ENCODE data around the gene CEACAM7. TPM values are rescaled to one million over a fixed set of nuclear protein-coding genes. Genes with fewer than 3 reads are reported as not detected.

The CEACAM7 gene
- total and polyA plus RNA-seq, 2 experiments from 2014 or later, result not detected

GRCh38 chr19:41624515-41624914, 63.6 kb downstream of the CEACAM7 start:
- Histone ChIP-seq H3K9me2 (ENCODE audit: insufficient read depth) (no peaks in the 10 kb centered on the region), H3K79me2 (ENCODE audit: insufficient read depth) (no peaks in the 10 kb centered on the region), H3K4me2 (ENCODE audit: unreplicated experiment) (no peak overlapping the region), H3K27me3 (replicated peaks; ENCODE audit: insufficient read depth) (peaks cover 13% of the 10 kb centered on the region), H2AFZ (no peak overlapping the region), H3F3A (ENCODE audit: insufficient read depth) (no peaks in the 10 kb centered on the region), H3K4me3 (no peak overlapping the region), H3K9ac (no peak overlapping the region), H3K4me1 (ENCODE audit: insufficient read depth) (no peaks in the 10 kb centered on the region), H4K20me1 (ENCODE audit: insufficient read depth) (no peaks in the 10 kb centered on the region), H3K9me3 (ENCODE audit: low read depth) (no peaks in the 10 kb centered on the region), H3K27ac (no peak overlapping the region), H3K36me3 (ENCODE audit: low read depth) (no peaks in the 10 kb centered on the region)
- 33 to 38% methylated on average over 7 of the region's 7 CpGs for WGBS, 2 experiments (ENCODE audit: low coverage in 1 of 2, low lambda C conversion rate in 2 of 2, missing lambda C conversion rate in 2 of 2)
- TF ChIP-seq EZH2 (IDR thresholded peaks at IDR 0.05; ENCODE audit: insufficient read depth, poor library complexity, severe bottlenecking) (no peak), EZH2phosphoT487 (IDR thresholded peaks at IDR 0.05; ENCODE audit: insufficient read depth, low read depth) (no peak)
- DNase-seq, result no peak
- in situ Hi-C loops (cut with MboI), result no loop called here

DNA sequence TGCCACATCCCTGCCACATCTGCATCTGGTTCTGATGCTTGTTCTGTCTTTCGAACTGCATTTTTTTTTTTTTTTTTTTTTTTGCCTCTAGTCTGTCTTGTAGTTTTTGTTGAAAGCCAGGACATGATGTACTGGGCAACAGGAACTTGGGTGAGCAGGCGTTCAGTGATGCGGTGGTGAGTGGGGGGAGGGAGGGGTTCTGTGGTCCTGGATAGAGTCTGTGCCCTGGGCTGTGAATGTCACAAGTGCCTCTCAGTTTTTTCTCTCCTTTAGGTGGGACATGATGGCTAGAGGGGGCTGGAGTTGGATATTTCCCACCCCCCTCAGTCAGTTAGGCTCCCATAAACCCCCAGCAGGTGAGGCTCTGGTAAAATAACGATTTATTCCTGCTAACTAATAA, 64.7 kb downstream of the CEACAM7 start:
- TF ChIP-seq EZH2phosphoT487 (IDR thresholded peaks at IDR 0.05; ENCODE audit: insufficient read depth, low read depth), result no peak
- TF ChIP-seq EZH2 (IDR thresholded peaks at IDR 0.05; ENCODE audit: insufficient read depth, poor library complexity, severe bottlenecking), result no peak
- Histone ChIP-seq H3K4me3 (no peak overlapping the region), H2AFZ (no peak overlapping the region), H3K27me3 (replicated peaks; ENCODE audit: insufficient read depth) (peaks cover 7% of the 10 kb centered on the region), H3K27ac (no peak overlapping the region), H3F3A (ENCODE audit: insufficient read depth) (no peaks in the 10 kb centered on the region), H3K9ac (no peak overlapping the region), H3K4me1 (ENCODE audit: insufficient read depth) (no peaks in the 10 kb centered on the region), H3K9me2 (ENCODE audit: insufficient read depth) (no peaks in the 10 kb centered on the region), H3K9me3 (ENCODE audit: low read depth) (no peaks in the 10 kb centered on the region), H4K20me1 (ENCODE audit: insufficient read depth) (no peaks in the 10 kb centered on the region), H3K4me2 (ENCODE audit: unreplicated experiment) (no peak overlapping the region), H3K36me3 (ENCODE audit: low read depth) (no peaks in the 10 kb centered on the region), H3K79me2 (ENCODE audit: insufficient read depth) (no peaks in the 10 kb centered on the region)
- 7 to 16% methylated on average over 3 to 4 of the region's 4 CpGs for WGBS, 2 experiments (ENCODE audit: low coverage in 1 of 2, low lambda C conversion rate in 2 of 2, missing lambda C conversion rate in 2 of 2)
- DNase-seq, result no peak
- in situ Hi-C loops (cut with MboI), result no loop called here

Small RNA genes within 50 kb of the gene (small RNA-seq; reads per million reads assigned to genes)
- not detected for gene AC243960.4 (ENCODE audit: low read depth, low replicate concordance)

Other genes with a start within 250 kb of the CEACAM7 start
- gene DMAC2, start 248.4 kb downstream of the CEACAM7 start, total RNA-seq (2014; rRNA removed; shearing (Covaris generic)), result 52.9 and 72.8 TPM in 2 replicates
- 49.2 and 50.6 TPM in 2 replicates for gene DMAC2, start 248.4 kb downstream of the CEACAM7 start, polyA plus RNA-seq (2016; fragmentation: Nextera tagmentation; extraction: Ambion mirVana)
- not detected in 2 replicates for gene ERICH4, start 245.1 kb downstream of the CEACAM7 start, total RNA-seq (2014; rRNA removed; shearing (Covaris generic))
- gene ERICH4, start 245.1 kb downstream of the CEACAM7 start, polyA plus RNA-seq (2016; fragmentation: Nextera tagmentation; extraction: Ambion mirVana), result not detected in 2 replicates
- not detected in 2 replicates for gene CEACAM21, start 112.1 kb downstream of the CEACAM7 start, total RNA-seq (2014; rRNA removed; shearing (Covaris generic))
- gene CEACAM21, start 112.1 kb downstream of the CEACAM7 start, polyA plus RNA-seq (2016; fragmentation: Nextera tagmentation; extraction: Ambion mirVana), result not detected in 2 replicates
- gene CEACAM4, start 61.2 kb downstream of the CEACAM7 start, total RNA-seq (2014; rRNA removed; shearing (Covaris generic)), result not detected in 2 replicates
- not detected in 2 replicates for gene CEACAM4, start 61.2 kb downstream of the CEACAM7 start, polyA plus RNA-seq (2016; fragmentation: Nextera tagmentation; extraction: Ambion mirVana)
- not detected in 2 replicates for gene CEACAM5, start 20.4 kb upstream of the CEACAM7 start, total RNA-seq (2014; rRNA removed; shearing (Covaris generic))
- not detected in 2 replicates for gene CEACAM5, start 20.4 kb upstream of the CEACAM7 start, polyA plus RNA-seq (2016; fragmentation: Nextera tagmentation; extraction: Ambion mirVana)
- not detected in 2 replicates for gene CEACAM6, start 67.3 kb upstream of the CEACAM7 start, total RNA-seq (2014; rRNA removed; shearing (Covaris generic))
- not detected in 2 replicates for gene CEACAM6, start 67.3 kb upstream of the CEACAM7 start, polyA plus RNA-seq (2016; fragmentation: Nextera tagmentation; extraction: Ambion mirVana)
- not detected in 2 replicates for gene CEACAM3, start 108.3 kb upstream of the CEACAM7 start, total RNA-seq (2014; rRNA removed; shearing (Covaris generic))
- gene CEACAM3, start 108.3 kb upstream of the CEACAM7 start, polyA plus RNA-seq (2016; fragmentation: Nextera tagmentation; extraction: Ambion mirVana), result not detected in 2 replicates
- not detected in 2 replicates for gene LYPD4, start 156.4 kb upstream of the CEACAM7 start, total RNA-seq (2014; rRNA removed; shearing (Covaris generic))
- not detected in 2 replicates for gene LYPD4, start 156.4 kb upstream of the CEACAM7 start, polyA plus RNA-seq (2016; fragmentation: Nextera tagmentation; extraction: Ambion mirVana)
- not detected in 2 replicates for gene DMRTC2, start 156.8 kb upstream of the CEACAM7 start, total RNA-seq (2014; rRNA removed; shearing (Covaris generic))
- not detected in 2 replicates for gene DMRTC2, start 156.8 kb upstream of the CEACAM7 start, polyA plus RNA-seq (2016; fragmentation: Nextera tagmentation; extraction: Ambion mirVana)
- 296 and 881 TPM in 2 replicates for gene RPS19, start 172.0 kb upstream of the CEACAM7 start, total RNA-seq (2014; rRNA removed; shearing (Covaris generic))
- gene RPS19, start 172.0 kb upstream of the CEACAM7 start, polyA plus RNA-seq (2016; fragmentation: Nextera tagmentation; extraction: Ambion mirVana), result 2,308 and 2,316 TPM in 2 replicates
- not detected in 2 replicates for gene CD79A, start 189.0 kb upstream of the CEACAM7 start, total RNA-seq (2014; rRNA removed; shearing (Covaris generic))
- 0.49 TPM in 1 of 2 replicates, not detected in the other for gene CD79A, start 189.0 kb upstream of the CEACAM7 start, polyA plus RNA-seq (2016; fragmentation: Nextera tagmentation; extraction: Ambion mirVana)
- gene ARHGEF1, start 194.9 kb upstream of the CEACAM7 start, total RNA-seq (2014; rRNA removed; shearing (Covaris generic)), result 44.6 and 46.2 TPM in 2 replicates
- 44.3 and 49.6 TPM in 2 replicates for gene ARHGEF1, start 194.9 kb upstream of the CEACAM7 start, polyA plus RNA-seq (2016; fragmentation: Nextera tagmentation; extraction: Ambion mirVana)
- not detected in 2 replicates for gene ERFL, start 240.2 kb upstream of the CEACAM7 start, total RNA-seq (2014; rRNA removed; shearing (Covaris generic))
- gene ERFL, start 240.2 kb upstream of the CEACAM7 start, polyA plus RNA-seq (2016; fragmentation: Nextera tagmentation; extraction: Ambion mirVana), result not detected in 2 replicates

All from GM23248 (cell line).